ENCODE results near the gene CAMKK2. TPM values are rescaled to one million over a fixed set of nuclear protein-coding genes. Genes with fewer than 3 reads are reported as not detected.
"Not testable (repeated sequence)": the region's sequence is repeated elsewhere in the genome, so short reads cannot be mapped to it uniquely, and the experiment has no call there.

The CAMKK2 gene
- total and polyA plus RNA-seq, 10 donors = 13.6 to 90.1 (median 63.3) TPM

DNA sequence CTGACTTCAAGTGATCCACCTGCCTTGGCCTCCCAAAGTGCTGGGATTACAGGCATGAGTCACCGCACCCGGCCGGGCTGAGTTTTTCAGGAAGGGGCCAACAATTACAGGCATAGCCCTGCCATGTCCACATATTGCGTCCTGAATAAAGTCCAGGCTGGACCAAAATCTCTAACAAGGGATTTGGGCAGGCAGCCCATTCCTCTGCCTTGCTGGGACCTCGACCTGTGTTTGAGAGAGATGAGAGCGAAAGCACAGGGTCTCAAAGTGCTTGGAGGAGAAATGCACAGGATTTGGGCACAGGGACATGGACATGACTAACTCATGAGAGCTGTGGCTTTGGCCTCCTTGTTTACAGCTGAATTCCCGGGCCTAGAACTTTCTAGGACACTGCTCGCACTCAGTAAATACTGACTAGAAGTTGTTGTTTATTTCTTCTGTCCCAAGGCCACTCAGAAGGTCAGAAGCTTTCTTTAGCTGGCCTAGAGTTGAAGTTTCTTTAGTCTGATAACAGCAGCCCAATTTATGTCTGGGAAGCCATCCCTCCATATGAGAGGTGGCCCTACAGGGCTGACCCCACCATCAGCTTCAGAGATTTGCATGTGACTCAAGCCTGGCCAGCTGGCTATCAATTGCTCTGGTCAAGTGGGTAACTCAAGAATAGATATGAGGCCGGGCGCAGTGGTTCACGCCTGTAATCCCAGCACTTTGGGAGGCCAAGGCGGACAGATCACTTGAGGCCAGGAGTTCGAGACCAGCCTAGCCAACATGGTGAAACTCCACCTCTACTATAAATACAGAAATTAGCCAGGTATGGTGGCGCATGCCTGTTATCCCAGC lies 11.7 kb downstream of the CAMKK2 start:
- Histone ChIP-seq H3K27me3 (replicated peaks in 1 of 7) (no peaks in the 10 kb centered on the region), H3K4me1 (peaks cover 0 to 88% (median 40%) of the 10 kb centered on the region in 6 donors), H3K27ac (peak overlapping the region in 6 of 8 donors; percentile 2 to 97 (median 32)), H3K9me3 (no peaks in the 10 kb centered on the region), H3K36me3 (peaks cover 0 to 49% (median 0%) of the 10 kb centered on the region in 6 donors), H3K4me3 (no peak overlapping the region)
- no peak for DNase-seq
- no peak for TF ChIP-seq POLR2AphosphoS5 (IDR thresholded peaks at IDR 0.05)
- no peak for TF ChIP-seq POLR2A (IDR thresholded peaks at IDR 0.05)
- TF ChIP-seq, protein P1, sequence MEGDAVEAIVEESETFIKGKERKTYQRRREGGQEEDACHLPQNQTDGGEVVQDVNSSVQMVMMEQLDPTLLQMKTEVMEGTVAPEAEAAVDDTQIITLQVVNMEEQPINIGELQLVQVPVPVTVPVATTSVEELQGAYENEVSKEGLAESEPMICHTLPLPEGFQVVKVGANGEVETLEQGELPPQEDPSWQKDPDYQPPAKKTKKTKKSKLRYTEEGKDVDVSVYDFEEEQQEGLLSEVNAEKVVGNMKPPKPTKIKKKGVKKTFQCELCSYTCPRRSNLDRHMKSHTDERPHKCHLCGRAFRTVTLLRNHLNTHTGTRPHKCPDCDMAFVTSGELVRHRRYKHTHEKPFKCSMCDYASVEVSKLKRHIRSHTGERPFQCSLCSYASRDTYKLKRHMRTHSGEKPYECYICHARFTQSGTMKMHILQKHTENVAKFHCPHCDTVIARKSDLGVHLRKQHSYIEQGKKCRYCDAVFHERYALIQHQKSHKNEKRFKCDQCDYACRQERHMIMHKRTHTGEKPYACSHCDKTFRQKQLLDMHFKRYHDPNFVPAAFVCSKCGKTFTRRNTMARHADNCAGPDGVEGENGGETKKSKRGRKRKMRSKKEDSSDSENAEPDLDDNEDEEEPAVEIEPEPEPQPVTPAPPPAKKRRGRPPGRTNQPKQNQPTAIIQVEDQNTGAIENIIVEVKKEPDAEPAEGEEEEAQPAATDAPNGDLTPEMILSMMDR (IDR thresholded peaks at IDR 0.05 in 8 of 11, conservative IDR thresholded peaks at IDR 0.05 in 3 of 11) = no peak
- 82 to 90% (median 82%) methylated on average over 14 of the region's 14 CpGs for WGBS, 5 donors
- intact Hi-C loops (cut with DNase I; ENCODE audit: low total_unique reads) = no loop called here

DNA sequence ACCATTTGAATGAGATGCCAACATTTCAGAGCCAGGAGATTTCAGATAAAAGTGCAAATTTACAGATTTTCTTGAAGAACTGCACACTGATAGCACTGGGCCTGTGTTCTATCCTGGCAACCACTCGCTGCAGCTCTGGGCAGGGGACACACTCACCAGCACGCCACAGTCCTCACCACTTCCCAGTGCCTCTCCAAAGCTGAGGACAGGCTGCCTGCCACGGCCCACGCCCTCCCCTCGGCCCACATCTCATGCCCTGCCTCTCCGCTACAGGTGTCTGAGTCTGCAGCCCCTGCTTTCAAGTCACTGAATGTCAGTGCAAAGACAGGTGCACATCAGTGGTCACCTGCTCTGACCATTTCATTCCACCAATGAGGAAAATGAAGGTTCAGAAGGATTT lies 12.7 kb downstream of the CAMKK2 start:
- H3K4me3 ChIP-seq = no peak overlapping the region
- intact Hi-C loops (cut with DNase I; ENCODE audit: low total_unique reads) = no loop called here
- WGBS, 5 donors = 90 to 99% (median 93%) methylated on average over 6 of the region's 6 CpGs
- H3K9me3 ChIP-seq = no peaks in the 10 kb centered on the region
- peak in 2 of 3 donors; percentile 15 to 47 for TF ChIP-seq POLR2AphosphoS5 (IDR thresholded peaks at IDR 0.05)
- no peak for TF ChIP-seq POLR2A (IDR thresholded peaks at IDR 0.05)
- TF ChIP-seq, protein P1 (IDR thresholded peaks at IDR 0.05 in 8 of 11, conservative IDR thresholded peaks at IDR 0.05 in 3 of 11) = no peak
- peaks cover 0 to 48% (median 0%) of the 10 kb centered on the region in 6 donors for H3K36me3 ChIP-seq
- H3K4me1 ChIP-seq = peaks cover 0 to 88% (median 39%) of the 10 kb centered on the region in 6 donors
- H3K27me3 ChIP-seq (replicated peaks in 1 of 7) = no peaks in the 10 kb centered on the region
- peak overlapping the region in 1 of 8 donors; percentile 97 for H3K27ac ChIP-seq
- DNase-seq = no peak

DNA sequence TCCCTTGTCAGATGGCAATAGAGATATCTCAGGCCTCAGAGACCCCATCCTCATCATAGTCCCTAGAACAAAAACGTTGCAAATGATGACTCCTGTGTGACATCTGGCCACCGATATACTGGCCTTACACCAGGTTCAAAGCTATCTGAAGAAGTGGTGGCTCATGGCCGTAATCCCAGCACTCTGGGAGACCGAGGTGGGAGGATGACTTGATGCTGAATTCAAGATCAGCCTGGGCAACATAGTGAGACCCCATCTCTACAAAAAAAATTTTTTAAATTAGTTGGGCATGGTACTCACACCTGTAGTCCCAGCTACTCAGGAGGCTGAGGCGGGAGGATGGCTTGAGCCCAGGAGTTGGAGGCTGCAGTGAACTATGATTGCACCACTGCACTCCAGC lies 13.1 kb downstream of the CAMKK2 start:
- H3K27ac ChIP-seq = peak overlapping the region in 1 of 8 donors; percentile 42
- intact Hi-C loops (cut with DNase I; ENCODE audit: low total_unique reads) = no loop called here
- TF ChIP-seq, protein P1 (IDR thresholded peaks at IDR 0.05 in 8 of 11, conservative IDR thresholded peaks at IDR 0.05 in 3 of 11) = no peak
- TF ChIP-seq POLR2A (IDR thresholded peaks at IDR 0.05) (no peak), POLR2AphosphoS5 (IDR thresholded peaks at IDR 0.05) (no peak)
- no peaks in the 10 kb centered on the region for H3K27me3 ChIP-seq (replicated peaks in 1 of 7)
- peaks cover 0 to 48% (median 0%) of the 10 kb centered on the region in 6 donors for H3K36me3 ChIP-seq
- WGBS, 5 donors = 80 to 95% (median 93%) methylated on average over 3 to 5 of the region's 5 CpGs
- DNase-seq = no peak
- H3K9me3 ChIP-seq = no peaks in the 10 kb centered on the region
- H3K4me3 ChIP-seq = no peak overlapping the region
- peaks cover 0 to 88% (median 39%) of the 10 kb centered on the region in 6 donors for H3K4me1 ChIP-seq

DNA sequence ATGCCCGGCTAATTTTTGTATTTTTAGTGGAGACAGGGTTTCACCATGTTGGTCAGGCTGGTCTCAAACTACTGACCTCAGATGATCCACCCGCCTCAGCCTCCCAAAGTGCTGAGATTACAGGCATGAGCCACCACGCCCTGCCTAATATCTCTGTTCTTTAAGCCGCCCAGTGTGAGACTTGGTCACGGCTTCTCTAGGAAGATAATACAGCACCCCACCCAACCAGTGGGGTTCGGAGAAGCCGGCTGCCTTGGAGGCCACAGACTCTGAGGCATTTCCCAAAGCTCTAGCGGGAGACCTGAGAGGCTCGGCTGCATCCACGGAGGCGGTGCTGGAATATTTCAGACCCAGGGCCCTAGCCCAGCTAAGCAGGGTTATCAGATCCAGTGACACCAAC lies 13.6 kb downstream of the CAMKK2 start:
- DNase-seq; H3K27me3 ChIP-seq (replicated peaks in 1 of 7); H3K9me3 ChIP-seq; H3K4me3 ChIP-seq; intact Hi-C loops (cut with DNase I; ENCODE audit: low total_unique reads): not testable (repeated sequence)
- peaks cover 0 to 48% (median 0%) of the 10 kb centered on the region in 6 donors for H3K36me3 ChIP-seq
- H3K4me1 ChIP-seq = peaks cover 0 to 88% (median 39%) of the 10 kb centered on the region in 6 donors
- peak overlapping the region in 1 of 8 donors; percentile 42 for H3K27ac ChIP-seq
- 91 to 98% (median 97%) methylated on average over 11 of the region's 11 CpGs for WGBS, 5 donors
